Peyer's patch (tissue), 4 donors: ENCODE results near the gene EREG.

Experiments
- POLR2A ChIP-seq, 2 donors: fragments of 450-650 bp; IDR thresholded peaks; one replicate each; pipeline ENCODE4 v1.5.1; 2017; ENCODE audit warnings: antibody characterized with exemption in 2 of 2, mild to moderate bottlenecking in 2 of 2, moderate library complexity in 2 of 2
- TF ChIP-seq, protein P1 (sequence below), 6 experiments: fragments of 450-650 bp in 4 of 6; fragments of 200-600 bp in 2 of 6; sonication (generic) in 1 of 6; IDR thresholded peaks; one replicate each; pipeline ENCODE4 v1.5.1; 2017 to 2019; ENCODE audit warnings: antibody characterized with exemption in 6 of 6, mild to moderate bottlenecking in 3 of 6, moderate library complexity in 1 of 6

DNA sequence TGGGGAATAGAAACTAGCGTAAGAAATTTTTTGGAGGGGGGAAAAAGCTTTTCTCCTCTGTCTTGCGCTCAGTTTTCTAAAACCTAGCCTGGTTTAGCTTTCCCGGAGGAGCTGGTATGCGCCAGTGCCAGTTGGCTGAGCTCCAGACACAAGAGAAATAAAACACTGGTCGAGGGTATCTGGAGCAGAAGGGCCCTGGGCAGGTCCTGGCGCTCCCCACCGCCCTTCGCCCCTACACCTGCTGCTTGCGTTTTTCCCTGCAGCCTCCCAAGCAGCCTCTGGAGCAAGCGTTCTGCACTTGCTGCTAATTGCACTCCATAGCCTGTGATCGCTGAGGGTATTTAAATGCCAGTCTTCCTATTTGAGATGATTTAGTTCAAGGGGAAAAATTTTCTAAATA lies 816 bp downstream of the EREG start:
- no peak for TF ChIP-seq POLR2A (IDR thresholded peaks at IDR 0.05)
- TF ChIP-seq, protein P1, sequence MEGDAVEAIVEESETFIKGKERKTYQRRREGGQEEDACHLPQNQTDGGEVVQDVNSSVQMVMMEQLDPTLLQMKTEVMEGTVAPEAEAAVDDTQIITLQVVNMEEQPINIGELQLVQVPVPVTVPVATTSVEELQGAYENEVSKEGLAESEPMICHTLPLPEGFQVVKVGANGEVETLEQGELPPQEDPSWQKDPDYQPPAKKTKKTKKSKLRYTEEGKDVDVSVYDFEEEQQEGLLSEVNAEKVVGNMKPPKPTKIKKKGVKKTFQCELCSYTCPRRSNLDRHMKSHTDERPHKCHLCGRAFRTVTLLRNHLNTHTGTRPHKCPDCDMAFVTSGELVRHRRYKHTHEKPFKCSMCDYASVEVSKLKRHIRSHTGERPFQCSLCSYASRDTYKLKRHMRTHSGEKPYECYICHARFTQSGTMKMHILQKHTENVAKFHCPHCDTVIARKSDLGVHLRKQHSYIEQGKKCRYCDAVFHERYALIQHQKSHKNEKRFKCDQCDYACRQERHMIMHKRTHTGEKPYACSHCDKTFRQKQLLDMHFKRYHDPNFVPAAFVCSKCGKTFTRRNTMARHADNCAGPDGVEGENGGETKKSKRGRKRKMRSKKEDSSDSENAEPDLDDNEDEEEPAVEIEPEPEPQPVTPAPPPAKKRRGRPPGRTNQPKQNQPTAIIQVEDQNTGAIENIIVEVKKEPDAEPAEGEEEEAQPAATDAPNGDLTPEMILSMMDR (IDR thresholded peaks at IDR 0.05) = no peak
